Naive thymus-derived CD8-positive, alpha-beta T cell (primary cell): ENCODE data around the gene PHC1. TPM values are rescaled to one million over a fixed set of nuclear protein-coding genes. Genes with fewer than 3 reads are reported as not detected.

ENCODE experiments used
- ATAC-seq, 2 donors: fragments of 150-1000 bp; cut with Tn5 transposase in 1 of 2; sonication (Bioruptor Pico), chemical (Tn5 transposase) in 1 of 2; 1 replicate in 1 of 2; 2 replicates in 1 of 2; pipeline ENCODE4 v1.10.0; 2021; ENCODE audit warnings: mild to moderate bottlenecking in 2 of 2, moderate library complexity in 2 of 2
- POLR2A ChIA-PET: fragments of 350-600 bp; sonication (Branson Sonifier 250); formaldehyde crosslinking; loops from one replicate; lab custom pipeline; 2021; ENCODE audit warnings: antibody characterized with exemption; lab: Charles Lee
- DNase-seq, 10 donors: peaks; one replicate each; pipeline versions ENCODE4 v3.0.0 to v3.0.0-alpha.2; 2020 to 2022
- H3K27ac Mint-ChIP-seq, 10 donors: one replicate each; pipeline ENCODE4 v1.8.0; 2020 to 2022; ENCODE audit warnings: mild to moderate bottlenecking in 10 of 10, mixed read lengths in 10 of 10, moderate library complexity in 4 of 10, inconsistent platforms in 1 of 10
- H3K27me3 Mint-ChIP-seq, 5 donors: one replicate each; pipeline ENCODE4 v1.8.0; 2021 to 2022; ENCODE audit warnings: mixed read lengths in 5 of 5
- H3K36me3 Mint-ChIP-seq, 3 donors: one replicate each; pipeline ENCODE4 v1.8.0; 2020 to 2022; ENCODE audit warnings: mixed read lengths in 3 of 3, mild to moderate bottlenecking in 2 of 3, inconsistent platforms in 1 of 3
- H3K4me1 Mint-ChIP-seq, 4 donors: one replicate each; pipeline ENCODE4 v1.8.0; 2021 to 2022; ENCODE audit warnings: mixed read lengths in 4 of 4
- H3K4me3 Mint-ChIP-seq, 10 donors: one replicate each; pipeline ENCODE4 v1.8.0; 2020 to 2022; ENCODE audit warnings: mild to moderate bottlenecking in 10 of 10, mixed read lengths in 10 of 10, moderate library complexity in 6 of 10, inconsistent platforms in 1 of 10
- H3K9me3 Mint-ChIP-seq, 9 donors: one replicate each; pipeline ENCODE4 v1.8.0; 2020 to 2022; ENCODE audit warnings: mixed read lengths in 9 of 9, mild to moderate bottlenecking in 3 of 9, inconsistent platforms in 1 of 9, moderate library complexity in 1 of 9
- polyA plus RNA-seq, 3 donors: library from polyadenylated mRNA; unstranded; fragments of 300-500 nt; fragmentation: Illumina TruSeq; gene quantifications; one replicate each; pipeline ENCODE4 v1.2.3, GENCODE V29; 2021
- total RNA-seq, 8 experiments: library from RNA in 2 of 8; stranded (reverse) in 2 of 8; gene quantifications; one replicate each; pipeline ENCODE4 v1.2.3 and lab custom pipeline; 2021 to 2026

The PHC1 gene
- total and polyA plus RNA-seq, 5 experiments from 2014 or later = 12.3 to 39.2 (median 20.3) TPM

DNA sequence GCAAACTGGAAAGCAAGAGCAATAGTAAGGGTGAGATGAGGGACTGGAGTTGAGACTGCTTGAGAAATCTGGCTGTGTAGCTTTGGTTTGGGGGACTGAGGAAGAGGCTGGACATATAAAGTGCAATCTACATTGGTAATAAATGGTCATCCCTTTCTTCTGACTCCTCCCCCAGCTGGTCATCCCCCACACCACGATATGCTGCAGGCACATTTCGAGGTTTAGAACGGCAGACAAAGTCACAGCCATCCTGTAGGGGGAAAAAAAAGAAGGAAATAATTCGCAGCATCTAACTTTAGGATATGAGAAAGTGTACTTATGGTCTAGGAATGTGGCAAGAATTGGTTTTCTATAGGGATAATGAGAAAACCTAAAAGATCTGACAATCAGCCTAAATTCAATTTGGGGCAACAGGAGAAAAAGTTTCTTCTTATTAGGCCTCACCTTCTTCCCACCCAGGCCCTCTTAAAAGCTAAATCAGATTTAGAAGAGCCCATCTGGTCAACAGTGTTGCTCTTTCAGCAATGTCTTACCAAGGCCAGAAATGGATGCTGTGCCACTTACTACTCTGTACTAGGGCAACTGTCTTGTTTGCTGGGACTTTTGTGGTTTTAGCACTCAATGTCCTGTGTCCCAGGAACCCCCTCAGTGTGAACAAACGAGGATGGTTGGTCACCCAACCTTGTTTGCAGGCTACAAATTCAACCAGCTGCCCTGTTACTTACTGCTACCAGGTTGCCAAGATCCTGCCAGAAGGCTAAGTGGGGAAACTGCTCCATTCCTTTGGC lies 27.6 kb downstream of the PHC1 start:
- Mint-ChIP-seq H3K4me1 (peaks cover 10 to 18% (median 13%) of the 10 kb centered on the region in 4 donors), H3K4me3 (no peak overlapping the region), H3K27me3 (no peaks in the 10 kb centered on the region), H3K36me3 (peaks cover 0 to 82% (median 11%) of the 10 kb centered on the region in 3 donors), H3K9me3 (no peaks in the 10 kb centered on the region), H3K27ac (peak overlapping the region; percentile 1 to 77 (median 42))
- no peak for DNase-seq
- ATAC-seq = no peak
- POLR2A ChIA-PET = no interaction called here

DNA sequence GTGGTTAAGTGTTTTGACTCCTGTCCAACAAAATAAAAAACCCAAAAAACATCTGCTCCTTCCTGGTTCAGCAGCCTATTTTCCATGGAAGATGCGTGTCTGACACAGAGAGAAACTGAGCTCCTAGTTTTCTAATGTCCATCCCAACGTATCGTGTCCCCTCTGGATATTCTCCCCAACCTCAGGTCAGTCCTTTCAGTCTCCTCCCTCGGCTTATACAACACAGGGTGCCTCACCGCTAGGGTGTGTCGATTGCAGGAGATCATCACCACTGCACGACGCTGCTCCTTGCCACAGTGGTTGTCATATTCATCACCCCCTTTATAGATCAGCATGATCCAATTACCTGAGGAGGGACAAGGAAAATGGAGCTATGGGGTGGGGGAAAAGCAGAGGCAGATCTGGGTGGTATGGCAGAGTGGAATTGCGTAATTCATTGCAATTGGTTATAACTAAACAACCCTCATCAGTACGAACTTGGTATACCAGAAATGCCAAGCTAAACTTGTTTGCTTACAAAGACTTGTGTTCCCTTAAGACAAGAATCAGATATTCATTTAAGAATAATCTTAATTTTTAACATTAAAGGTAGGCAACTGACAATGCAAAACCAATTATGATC lies 29.4 kb downstream of the PHC1 start:
- no peak for DNase-seq
- POLR2A ChIA-PET = no interaction called here
- peaks cover 0 to 71% (median 4%) of the 10 kb centered on the region in 3 donors for H3K36me3 Mint-ChIP-seq
- H3K4me1 Mint-ChIP-seq = peaks cover 21 to 36% (median 28%) of the 10 kb centered on the region in 4 donors
- H3K9me3 Mint-ChIP-seq = no peaks in the 10 kb centered on the region
- ATAC-seq = no peak
- H3K27ac Mint-ChIP-seq = peak overlapping the region in 4 of 10 donors; percentile 34 to 77 (median 50)
- H3K27me3 Mint-ChIP-seq = no peaks in the 10 kb centered on the region
- no peak overlapping the region for H3K4me3 Mint-ChIP-seq

DNA sequence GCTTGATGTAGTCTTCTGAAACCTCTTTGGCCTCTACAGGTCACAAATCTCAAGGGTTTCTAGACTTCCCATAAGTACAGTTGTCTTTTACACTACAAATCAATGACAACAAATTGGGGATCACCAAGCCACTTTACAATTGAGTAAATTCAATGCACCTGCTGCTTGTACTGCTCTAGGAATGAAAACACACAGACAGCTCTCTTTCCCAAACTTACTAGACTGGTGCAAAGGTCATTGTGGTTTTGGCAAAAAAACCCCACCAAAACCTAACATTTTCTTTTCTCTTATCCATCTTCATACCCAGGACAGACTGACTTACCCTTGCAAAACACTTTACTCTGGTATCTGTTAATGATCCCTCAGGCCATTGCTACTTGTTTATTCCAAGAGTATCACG lies 32.4 kb downstream of the PHC1 start:
- H3K36me3 Mint-ChIP-seq = peaks cover 0 to 56% (median 4%) of the 10 kb centered on the region in 3 donors
- POLR2A ChIA-PET = no interaction called here
- peak overlapping the region; percentile 53 to 94 (median 80) for H3K27ac Mint-ChIP-seq
- no peaks in the 10 kb centered on the region for H3K27me3 Mint-ChIP-seq
- DNase-seq (no peak), ATAC-seq (no peak)
- no peaks in the 10 kb centered on the region for H3K9me3 Mint-ChIP-seq
- H3K4me3 Mint-ChIP-seq = peak overlapping the region; percentile 1 to 96 (median 25)
- peaks cover 29 to 51% (median 39%) of the 10 kb centered on the region in 4 donors for H3K4me1 Mint-ChIP-seq

DNA sequence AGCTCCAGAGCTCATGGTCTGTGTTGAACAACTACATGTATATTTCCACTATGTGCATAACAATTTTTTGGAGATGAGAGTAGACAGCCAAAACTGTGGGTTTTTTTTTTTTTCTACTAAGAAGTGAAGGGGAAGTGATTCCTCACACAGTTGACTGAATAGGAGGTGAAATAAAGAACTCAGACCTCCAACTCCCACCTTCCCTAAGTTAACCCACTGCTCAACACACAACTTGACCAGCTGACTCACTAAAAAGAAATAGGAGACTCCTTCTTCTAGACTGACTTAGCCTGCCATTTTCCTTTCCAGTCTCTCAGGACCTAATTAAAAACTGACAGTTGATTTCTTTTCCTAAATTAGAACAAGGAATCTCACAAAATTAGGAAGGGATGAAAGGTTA lies 33.4 kb downstream of the PHC1 start:
- DNase-seq = no peak
- H3K4me1 Mint-ChIP-seq = peaks cover 32 to 57% (median 49%) of the 10 kb centered on the region in 4 donors
- POLR2A ChIA-PET = interaction anchor here (0.7 to 4.9 kb wide), 3 partner anchors 32 to 234 kb away, joined by 3 to 47 read pairs (median 28); partner anchors contain the start of gene PHC1
- peaks cover 0 to 3% (median under 1%) of the 10 kb centered on the region in 9 donors for H3K9me3 Mint-ChIP-seq
- peak overlapping the region in 7 of 10 donors; percentile 50 to 96 (median 82) for H3K27ac Mint-ChIP-seq
- no peaks in the 10 kb centered on the region for H3K27me3 Mint-ChIP-seq
- peaks cover 0 to 46% (median 4%) of the 10 kb centered on the region in 3 donors for H3K36me3 Mint-ChIP-seq
- peak overlapping the region in 8 of 10 donors; percentile 34 to 97 (median 52) for H3K4me3 Mint-ChIP-seq
- no peak for ATAC-seq

DNA sequence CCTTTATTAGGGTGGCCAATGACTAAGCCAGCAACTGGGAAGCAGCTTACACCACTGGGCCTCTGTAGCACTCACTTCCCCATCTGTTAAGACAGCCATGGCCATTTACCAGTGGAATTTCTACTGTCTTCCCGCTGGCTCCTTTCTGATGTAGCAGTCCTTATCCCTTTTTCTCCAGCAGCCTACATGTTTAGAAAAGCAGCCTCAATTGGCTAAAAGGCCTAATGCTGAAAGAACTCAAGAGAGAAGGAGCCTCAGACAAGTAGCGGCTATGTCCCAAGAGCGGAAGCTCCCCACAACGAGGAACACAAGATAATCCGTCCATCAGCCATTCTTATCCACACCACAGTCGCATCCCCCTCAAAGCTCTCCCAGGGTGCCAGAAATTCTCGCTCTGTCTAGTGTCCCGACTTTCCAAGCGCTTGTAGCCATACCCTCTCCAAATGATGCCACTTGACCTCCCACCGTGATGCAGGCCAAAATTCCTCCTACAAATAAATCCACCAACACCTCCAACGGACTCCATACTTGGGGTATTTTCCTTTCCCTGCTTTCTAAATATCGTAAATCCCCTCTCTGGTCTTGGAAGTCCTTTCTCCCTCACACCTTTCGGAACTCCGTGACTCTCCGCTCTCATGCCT lies 34.5 kb downstream of the PHC1 start:
- POLR2A ChIA-PET = interaction anchor here (0.5 to 4.9 kb wide), 13 partner anchors 9 to 251 kb away, joined by 3 to 51 read pairs (median 5); partner anchors contain the start of genes PHC1 and RIMKLB
- Mint-ChIP-seq H3K36me3 (peaks cover 0 to 37% (median 7%) of the 10 kb centered on the region in 3 donors), H3K4me3 (peak overlapping the region; percentile 91 to 97 (median 95)), H3K27ac (peak overlapping the region; percentile 91 to 99 (median 94)), H3K9me3 (peaks cover 0 to 10% (median 5%) of the 10 kb centered on the region in 9 donors), H3K27me3 (no peaks in the 10 kb centered on the region), H3K4me1 (peaks cover 41 to 68% (median 58%) of the 10 kb centered on the region in 4 donors)
- ATAC-seq = no peak
- peak in 1 of 10 donors; percentile 16 for DNase-seq

DNA sequence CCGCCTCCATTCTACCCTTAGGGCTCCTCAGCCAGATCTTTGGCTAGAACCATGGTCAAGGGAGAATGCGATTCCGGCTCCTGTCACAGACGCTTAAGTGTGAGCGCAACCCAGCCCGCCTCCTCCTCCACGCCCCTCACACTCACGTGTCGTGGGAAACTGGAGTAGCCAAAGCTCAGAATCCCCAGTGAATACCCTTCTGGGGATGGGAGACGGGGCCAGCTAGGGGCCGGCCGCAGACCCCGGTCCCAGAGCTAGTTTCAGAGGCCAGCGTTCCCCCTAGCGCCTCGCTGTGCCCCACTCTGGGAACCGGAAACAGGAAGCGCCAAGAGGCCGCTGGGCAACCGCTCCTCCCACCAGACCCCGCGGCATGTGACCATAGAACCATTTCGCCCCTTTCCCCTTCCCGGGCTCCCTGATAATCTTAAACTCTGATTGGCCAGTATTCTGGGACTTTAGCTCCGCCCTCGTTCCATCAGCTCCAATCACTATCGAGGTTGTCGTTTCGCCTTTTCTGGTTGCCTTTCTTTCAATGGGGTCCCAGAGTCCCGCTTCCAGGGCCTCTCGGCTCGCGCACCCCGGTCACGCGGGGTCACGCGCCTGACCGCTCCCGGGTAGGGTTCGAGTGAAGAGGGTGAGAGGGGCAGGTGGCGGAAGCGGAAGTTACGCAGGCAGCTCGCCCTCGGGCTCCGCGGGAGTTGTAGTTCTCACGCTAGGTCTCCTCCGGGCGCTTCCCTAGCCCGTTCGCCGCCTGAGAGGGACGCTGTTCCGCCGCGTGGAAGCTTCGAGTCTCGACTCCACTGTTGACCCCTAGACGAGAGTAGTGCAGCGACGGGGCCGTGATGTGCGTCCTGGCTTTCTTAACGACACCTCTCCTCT lies 35.3 kb downstream of the PHC1 start, which contains the start of gene M6PR:
TSS of gene M6PR (minus strand) at position 304 of the 879 bp plus-strand sequence. CDS start 3,241 bp downstream, outside the sequence.
- peaks cover 0 to 10% (median 5%) of the 10 kb centered on the region in 9 donors for H3K9me3 Mint-ChIP-seq
- POLR2A ChIA-PET = interaction anchor here (0.5 to 4.9 kb wide), 18 partner anchors 8 to 305 kb away, joined by 3 to 51 read pairs (median 5); partner anchors contain the start of genes PHC1 and RIMKLB
- ATAC-seq (peak; percentile 78 to 80), DNase-seq (peak; percentile 79 to 96 (median 86))
- peaks cover 43 to 75% (median 65%) of the 10 kb centered on the region in 4 donors for H3K4me1 Mint-ChIP-seq
- peak within 1 kb of the TSS; percentile 91 to 97 (median 95) for H3K4me3 Mint-ChIP-seq
- H3K27ac Mint-ChIP-seq = peak within 1 kb of the TSS; percentile 91 to 99 (median 94)
- peaks cover 0 to 29% (median 7%) of the 10 kb centered on the region in 3 donors for H3K36me3 Mint-ChIP-seq
- no peaks in the 10 kb centered on the region for H3K27me3 Mint-ChIP-seq

GRCh38 chr12:8950221-8950527 lies 35.9 kb downstream of the PHC1 start:
- Mint-ChIP-seq H3K9me3 (peaks cover 0 to 10% (median 5%) of the 10 kb centered on the region in 9 donors), H3K36me3 (peaks cover 0 to 24% (median 7%) of the 10 kb centered on the region in 3 donors), H3K4me3 (peak overlapping the region; percentile 91 to 97 (median 95)), H3K4me1 (peaks cover 43 to 81% (median 67%) of the 10 kb centered on the region in 4 donors), H3K27ac (peak overlapping the region; percentile 91 to 99 (median 94)), H3K27me3 (no peaks in the 10 kb centered on the region)
- POLR2A ChIA-PET = interaction anchor here (0.9 to 4.9 kb wide), 15 partner anchors 10 to 305 kb away, joined by 3 to 51 read pairs (median 6); partner anchors contain the start of gene PHC1
- DNase-seq (no peak), ATAC-seq (peak in 1 of 2 donors; percentile 41)

DNA sequence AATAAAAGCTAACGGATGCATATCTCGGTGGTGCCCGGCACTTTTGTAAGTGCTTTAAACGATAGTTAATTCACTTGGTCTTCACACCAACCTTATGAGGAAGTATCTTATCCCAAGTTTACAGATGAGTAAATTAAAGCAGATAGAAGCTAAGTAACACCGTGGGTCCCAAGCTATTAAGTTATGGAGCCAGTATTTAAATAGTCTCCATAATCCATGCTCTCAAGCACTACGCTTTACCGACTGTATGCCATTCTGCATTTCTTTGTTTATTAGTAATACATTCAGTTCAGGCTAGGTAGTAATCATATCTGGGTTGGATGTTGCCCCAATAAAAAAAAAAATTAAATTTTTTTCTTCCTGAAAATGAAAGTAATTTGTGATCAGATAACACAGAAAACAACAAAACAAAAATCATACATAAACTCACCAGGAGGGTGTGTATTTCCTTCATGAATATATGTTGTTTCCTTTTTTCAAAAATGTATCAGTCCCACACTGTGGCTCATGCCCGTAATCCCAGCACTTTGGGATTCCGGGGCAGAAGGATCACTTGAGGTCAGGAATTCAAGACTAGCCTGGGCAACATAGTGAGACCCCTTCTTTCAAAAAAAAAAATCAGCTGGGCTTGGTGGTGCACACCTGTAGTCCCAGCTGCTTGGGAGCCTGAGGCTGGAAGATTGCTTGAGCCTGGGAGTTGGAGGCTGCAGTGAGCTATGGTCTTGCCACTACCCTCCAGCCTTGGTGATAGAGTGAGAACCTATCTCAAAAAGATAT lies 36.6 kb downstream of the PHC1 start:
- H3K4me1 Mint-ChIP-seq = peaks cover 41 to 83% (median 69%) of the 10 kb centered on the region in 4 donors
- peaks cover 0 to 10% (median 5%) of the 10 kb centered on the region in 9 donors for H3K9me3 Mint-ChIP-seq
- H3K27ac Mint-ChIP-seq = peak overlapping the region; percentile 91 to 99 (median 94)
- H3K4me3 Mint-ChIP-seq = peak overlapping the region; percentile 91 to 97 (median 95)
- no peak for ATAC-seq
- H3K27me3 Mint-ChIP-seq = no peaks in the 10 kb centered on the region
- POLR2A ChIA-PET = interaction anchor here (1.0 to 4.9 kb wide), 11 partner anchors 9 to 98 kb away, joined by 3 to 51 read pairs (median 7); partner anchors contain the start of gene PHC1
- peak in 4 of 10 donors; percentile 20 to 57 (median 44) for DNase-seq
- H3K36me3 Mint-ChIP-seq = peaks cover 0 to 17% (median 7%) of the 10 kb centered on the region in 3 donors

- H3K4me1 Mint-ChIP-seq = peaks cover 37 to 79% (median 67%) of the 10 kb centered on the region in 4 donors
- no peaks in the 10 kb centered on the region for H3K27me3 Mint-ChIP-seq
- peak overlapping the region; percentile 91 to 97 (median 94) for H3K27ac Mint-ChIP-seq
- POLR2A ChIA-PET = interaction anchor here (1.3 to 4.9 kb wide), 7 partner anchors 36 to 98 kb away, joined by 3 to 51 read pairs (median 7); partner anchors contain the start of gene PHC1
- H3K4me3 Mint-ChIP-seq = peak overlapping the region; percentile 91 to 97 (median 95)
- ATAC-seq (no peak), DNase-seq (peak in 3 of 10 donors; percentile 13 to 36 (median 18))
- H3K9me3 Mint-ChIP-seq = peaks cover 0 to 10% (median 5%) of the 10 kb centered on the region in 9 donors
- peaks cover 0 to 9% (median 9%) of the 10 kb centered on the region in 3 donors for H3K36me3 Mint-ChIP-seq
Observed at GRCh38 chr12:8951744-8952143, 37.4 kb downstream of the PHC1 start.

- DNase-seq (peak in 8 of 10 donors; percentile 29 to 68 (median 54)), ATAC-seq (peak; percentile 1 to 44)
- peak overlapping the region; percentile 57 to 96 (median 75) for H3K4me3 Mint-ChIP-seq
- H3K36me3 Mint-ChIP-seq = peaks cover 0 to 9% (median 2%) of the 10 kb centered on the region in 3 donors
- H3K9me3 Mint-ChIP-seq = peaks cover 0 to 12% (median 5%) of the 10 kb centered on the region in 9 donors
- peak overlapping the region; percentile 91 to 97 (median 94) for H3K27ac Mint-ChIP-seq
- H3K27me3 Mint-ChIP-seq = no peaks in the 10 kb centered on the region
- peaks cover 32 to 79% (median 62%) of the 10 kb centered on the region in 4 donors for H3K4me1 Mint-ChIP-seq
- POLR2A ChIA-PET = interaction anchor here (4.8 kb wide), 1 partner anchor 84 kb away, joined by 51 read pairs; no protein-coding TSS in a partner anchor
Observed at GRCh38 chr12:8953773-8954402, 39.6 kb downstream of the PHC1 start.
